Measurements from ENCODE around the gene TINAG. TPM values are rescaled to one million over a fixed set of nuclear protein-coding genes. Genes with fewer than 3 reads are reported as not detected.

Gene TINAG
- total and polyA plus RNA-seq, 10 of the 15 experiments (the other 5 are each of a cell fraction or from before 2014, with no cell fraction given), result 0.26 to 7.7 (median 0.95) TPM

DNA sequence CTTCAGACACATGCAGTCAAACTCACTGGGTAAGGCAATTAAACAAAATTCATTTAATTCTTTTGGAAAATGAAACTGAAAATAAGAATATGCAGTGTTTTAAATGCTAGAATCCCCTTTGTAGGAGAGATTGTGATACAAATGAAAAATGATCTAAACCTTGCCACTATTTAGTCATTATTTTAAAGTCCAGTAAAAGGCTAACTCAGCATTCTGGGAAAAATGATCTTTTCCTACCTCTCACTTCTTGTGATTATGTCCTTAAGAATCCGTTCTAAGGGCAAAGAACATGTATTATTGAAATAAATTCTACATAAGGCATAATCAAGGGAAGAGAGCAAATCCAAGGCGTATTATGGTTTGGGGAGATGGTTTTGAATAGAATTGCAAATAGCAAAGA, 46.4 kb downstream of the TINAG start:
- RAD21 ChIA-PET (ENCODE audit: unreplicated experiment), result no interaction called here
- BruUV-seq (replicated peaks), result no TSS peak
- intact Hi-C loops (cut with micrococcal nuclease; ENCODE audit: unreplicated experiment), result no loop called here
- H3K4me2 ChIP-seq (ENCODE audit: control insufficient read depth, insufficient read depth), result no peak overlapping the region
- H3K27me3 ChIP-seq (replicated peaks in 1 of 2; ENCODE audit: control insufficient read depth in 2 of 2, insufficient read depth in 2 of 2, low read length in 1 of 2), result no peaks in the 10 kb centered on the region
- no peak for ATAC-seq
- H3K4me3 ChIP-seq, result no peak overlapping the region
- 2% methylated on average over 2 of the region's 2 CpGs for WGBS (ENCODE audit: insufficient coverage, insufficient replicate concordance, low lambda C conversion rate, missing lambda C conversion rate)
- H4K20me1 ChIP-seq (ENCODE audit: control insufficient read depth, insufficient read depth), result no peaks in the 10 kb centered on the region
- no peak overlapping the region for H2AFZ ChIP-seq (ENCODE audit: control insufficient read depth, low read depth, low read length)
- H3K9me3 ChIP-seq (replicated peaks; ENCODE audit: control insufficient read depth, insufficient read depth, low read length), result no peaks in the 10 kb centered on the region
- no peaks in the 10 kb centered on the region for H3K79me2 ChIP-seq (ENCODE audit: control insufficient read depth, insufficient read depth, low read length)
- SMC1A ChIA-PET (ENCODE audit: uncharacterized antibody, unreplicated experiment), result no interaction called here
- FAIRE-seq, result no peak
- no peak for DNase-seq (ENCODE audit: low read depth, low spot score)
- no peak overlapping the region for H3K9ac ChIP-seq (ENCODE audit: control insufficient read depth, insufficient read depth, low read length)
- TF ChIP-seq, protein P1, sequence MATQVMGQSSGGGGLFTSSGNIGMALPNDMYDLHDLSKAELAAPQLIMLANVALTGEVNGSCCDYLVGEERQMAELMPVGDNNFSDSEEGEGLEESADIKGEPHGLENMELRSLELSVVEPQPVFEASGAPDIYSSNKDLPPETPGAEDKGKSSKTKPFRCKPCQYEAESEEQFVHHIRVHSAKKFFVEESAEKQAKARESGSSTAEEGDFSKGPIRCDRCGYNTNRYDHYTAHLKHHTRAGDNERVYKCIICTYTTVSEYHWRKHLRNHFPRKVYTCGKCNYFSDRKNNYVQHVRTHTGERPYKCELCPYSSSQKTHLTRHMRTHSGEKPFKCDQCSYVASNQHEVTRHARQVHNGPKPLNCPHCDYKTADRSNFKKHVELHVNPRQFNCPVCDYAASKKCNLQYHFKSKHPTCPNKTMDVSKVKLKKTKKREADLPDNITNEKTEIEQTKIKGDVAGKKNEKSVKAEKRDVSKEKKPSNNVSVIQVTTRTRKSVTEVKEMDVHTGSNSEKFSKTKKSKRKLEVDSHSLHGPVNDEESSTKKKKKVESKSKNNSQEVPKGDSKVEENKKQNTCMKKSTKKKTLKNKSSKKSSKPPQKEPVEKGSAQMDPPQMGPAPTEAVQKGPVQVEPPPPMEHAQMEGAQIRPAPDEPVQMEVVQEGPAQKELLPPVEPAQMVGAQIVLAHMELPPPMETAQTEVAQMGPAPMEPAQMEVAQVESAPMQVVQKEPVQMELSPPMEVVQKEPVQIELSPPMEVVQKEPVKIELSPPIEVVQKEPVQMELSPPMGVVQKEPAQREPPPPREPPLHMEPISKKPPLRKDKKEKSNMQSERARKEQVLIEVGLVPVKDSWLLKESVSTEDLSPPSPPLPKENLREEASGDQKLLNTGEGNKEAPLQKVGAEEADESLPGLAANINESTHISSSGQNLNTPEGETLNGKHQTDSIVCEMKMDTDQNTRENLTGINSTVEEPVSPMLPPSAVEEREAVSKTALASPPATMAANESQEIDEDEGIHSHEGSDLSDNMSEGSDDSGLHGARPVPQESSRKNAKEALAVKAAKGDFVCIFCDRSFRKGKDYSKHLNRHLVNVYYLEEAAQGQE (IDR thresholded peaks at IDR 0.05; ENCODE audit: low read depth, low read length), result no peak
- TF ChIP-seq HDAC2 (IDR thresholded peaks at IDR 0.05) (no peak), TAF1 (IDR thresholded peaks at IDR 0.05; ENCODE audit: borderline replicate concordance, low read depth, low read length) (no peak), TCF12 (IDR thresholded peaks at IDR 0.05; ENCODE audit: low read depth, low read length) (no peak), MEF2B (IDR thresholded peaks at IDR 0.05; ENCODE audit: partially characterized antibody, poor library complexity, severe bottlenecking) (no peak)
- POLR2A ChIA-PET, result no interaction called here
- in situ Hi-C loops (cut with MboI), result no loop called here
- no peak overlapping the region for H3K27ac ChIP-seq (ENCODE audit: control insufficient read depth, insufficient read depth)
- CTCF ChIA-PET, result no interaction called here
- no peaks in the 10 kb centered on the region for H3K4me1 ChIP-seq (ENCODE audit: control insufficient read depth, insufficient read depth, low read length)
- H3K36me3 ChIP-seq (ENCODE audit: control insufficient read depth in 2 of 2, insufficient read depth in 2 of 2, low read length in 1 of 2), result no peaks in the 10 kb centered on the region
